Endothelial cell of umbilical vein (primary cell): ENCODE measurements around the gene AKAP13.

Source experiments
- EZH2 ChIP-seq: IDR thresholded peaks from 2 replicates; pipeline ENCODE4 v1.6.1; 2012; ENCODE audit warnings: borderline replicate concordance, low read depth, mild to moderate bottlenecking, moderate library complexity, low read length, inconsistent platforms; ENCODE audit not compliant: severe bottlenecking
- FOS ChIP-seq: IDR thresholded peaks from 2 replicates; pipeline ENCODE4 v1.6.1; 2011; ENCODE audit warnings: mild to moderate bottlenecking, low read length, moderate library complexity, borderline replicate concordance; ENCODE audit not compliant: insufficient read depth
- GATA2 ChIP-seq: IDR thresholded peaks from 2 replicates; pipeline ENCODE4 v1.7.0; 2011; ENCODE audit warnings: low read depth, mild to moderate bottlenecking, moderate library complexity, mixed read lengths, low read length; ENCODE audit not compliant: insufficient read length, insufficient read depth
- POLR2A ChIP-seq: IDR thresholded peaks from 2 replicates; pipeline ENCODE4 v1.6.1; 2012; ENCODE audit warnings: low read depth, mild to moderate bottlenecking, control low read depth, low read length
- POLR2AphosphoS5 ChIP-seq: IDR thresholded peaks from 2 replicates; pipeline ENCODE4 v1.6.1; 2012; ENCODE audit warnings: low read depth, mild to moderate bottlenecking, control low read depth, low read length, moderate library complexity; ENCODE audit not compliant: insufficient read depth
- TF ChIP-seq, protein P1 (sequence below), 2 donors: IDR thresholded peaks; 1 replicate in 1 of 2; 2 replicates in 1 of 2; pipeline ENCODE4 v1.5.1; 2011; ENCODE audit warnings: low read length in 2 of 2, mild to moderate bottlenecking in 2 of 2, moderate library complexity in 2 of 2, control low read depth in 1 of 2, inconsistent platforms in 1 of 2, low read depth in 1 of 2; ENCODE audit not compliant: insufficient read depth in 1 of 2; ENCODE audit errors: extremely low read depth in 1 of 2
- TF ChIP-seq, protein P2 (sequence below): IDR thresholded peaks from 2 replicates; pipeline ENCODE4 v1.6.1; 2011; ENCODE audit not compliant: insufficient read depth, insufficient read length

DNA sequence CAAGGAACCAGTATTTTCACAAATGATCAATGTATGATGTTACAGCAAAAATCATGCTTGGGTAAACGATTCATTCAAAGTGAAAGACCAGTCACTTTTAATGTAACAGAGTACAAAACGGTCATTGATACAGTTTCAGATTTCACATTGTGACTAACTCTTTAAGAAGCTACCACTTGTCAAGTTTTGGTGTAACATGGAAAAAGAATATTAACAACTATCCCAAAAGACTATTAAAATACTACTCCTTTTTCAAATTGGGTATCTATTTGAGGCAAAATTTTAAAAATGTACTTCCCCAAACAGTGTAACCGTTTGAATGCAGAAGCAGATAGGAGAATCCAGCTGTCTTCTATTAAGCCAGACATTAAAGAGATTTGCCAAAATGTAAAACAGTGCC lies 31.7 kb downstream of the AKAP13 start:
- TF ChIP-seq, protein P1, sequence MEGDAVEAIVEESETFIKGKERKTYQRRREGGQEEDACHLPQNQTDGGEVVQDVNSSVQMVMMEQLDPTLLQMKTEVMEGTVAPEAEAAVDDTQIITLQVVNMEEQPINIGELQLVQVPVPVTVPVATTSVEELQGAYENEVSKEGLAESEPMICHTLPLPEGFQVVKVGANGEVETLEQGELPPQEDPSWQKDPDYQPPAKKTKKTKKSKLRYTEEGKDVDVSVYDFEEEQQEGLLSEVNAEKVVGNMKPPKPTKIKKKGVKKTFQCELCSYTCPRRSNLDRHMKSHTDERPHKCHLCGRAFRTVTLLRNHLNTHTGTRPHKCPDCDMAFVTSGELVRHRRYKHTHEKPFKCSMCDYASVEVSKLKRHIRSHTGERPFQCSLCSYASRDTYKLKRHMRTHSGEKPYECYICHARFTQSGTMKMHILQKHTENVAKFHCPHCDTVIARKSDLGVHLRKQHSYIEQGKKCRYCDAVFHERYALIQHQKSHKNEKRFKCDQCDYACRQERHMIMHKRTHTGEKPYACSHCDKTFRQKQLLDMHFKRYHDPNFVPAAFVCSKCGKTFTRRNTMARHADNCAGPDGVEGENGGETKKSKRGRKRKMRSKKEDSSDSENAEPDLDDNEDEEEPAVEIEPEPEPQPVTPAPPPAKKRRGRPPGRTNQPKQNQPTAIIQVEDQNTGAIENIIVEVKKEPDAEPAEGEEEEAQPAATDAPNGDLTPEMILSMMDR (IDR thresholded peaks at IDR 0.05; ENCODE audit: extremely low read depth in 1 of 2, insufficient read depth in 1 of 2, low read depth in 1 of 2, low read length in 2 of 2): no peak
- no peak for TF ChIP-seq EZH2
- TF ChIP-seq POLR2A: no peak
- TF ChIP-seq POLR2AphosphoS5: no peak
- no peak for TF ChIP-seq GATA2
- TF ChIP-seq FOS: no peak
- TF ChIP-seq, protein P2, sequence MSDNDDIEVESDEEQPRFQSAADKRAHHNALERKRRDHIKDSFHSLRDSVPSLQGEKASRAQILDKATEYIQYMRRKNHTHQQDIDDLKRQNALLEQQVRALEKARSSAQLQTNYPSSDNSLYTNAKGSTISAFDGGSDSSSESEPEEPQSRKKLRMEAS: no peak
